ENCODE data around the gene GOLIM4.

The GOLIM4 gene

GRCh38 chr3:167989999-167990398, 105.7 kb downstream of the GOLIM4 start:
- FAIRE-seq = no peak

- no peak for FAIRE-seq
These were observed 106.7 kb downstream of the GOLIM4 start for GRCh38 chr3:167989066-167989465.

- FAIRE-seq = no peak
These were observed 112.1 kb downstream of the GOLIM4 start for GRCh38 chr3:167983583-167983982.

GRCh38 chr3:167978486-167978885, 117.2 kb downstream of the GOLIM4 start:
- no peak for FAIRE-seq

GRCh38 chr3:167978071-167978470, 117.7 kb downstream of the GOLIM4 start:
- FAIRE-seq = no peak

- FAIRE-seq = no peak
These were observed 119.0 kb downstream of the GOLIM4 start for GRCh38 chr3:167976516-167977361.

- no peak for FAIRE-seq
These were observed 121.8 kb downstream of the GOLIM4 start for GRCh38 chr3:167973901-167974300.

GRCh38 chr3:167973046-167973445, 122.7 kb downstream of the GOLIM4 start:
- no peak for FAIRE-seq

- FAIRE-seq = no peak
These were observed 123.2 kb downstream of the GOLIM4 start for GRCh38 chr3:167972502-167972901.

GRCh38 chr3:167969548-167969947, 126.2 kb downstream of the GOLIM4 start:
- FAIRE-seq = no peak

- no peak for FAIRE-seq
These were observed 128.3 kb downstream of the GOLIM4 start for GRCh38 chr3:167967257-167968036.

Data from endometrium (tissue), 2 donors.